CD4-positive, alpha-beta T cell treated with Interleukin-12 subunit alpha and Interleukin-12 subunit beta, for 1 hour (primary cell): ENCODE measurements around the gene ELOA.

Experiments used
- DNase-seq: peaks from one replicate; pipeline ENCODE4 v3.0.0-alpha.2; 2020

The ELOA gene

GRCh38 chr1:23803674-23804073 lies 60.4 kb downstream of the ELOA start:
- no peak for DNase-seq

DNA sequence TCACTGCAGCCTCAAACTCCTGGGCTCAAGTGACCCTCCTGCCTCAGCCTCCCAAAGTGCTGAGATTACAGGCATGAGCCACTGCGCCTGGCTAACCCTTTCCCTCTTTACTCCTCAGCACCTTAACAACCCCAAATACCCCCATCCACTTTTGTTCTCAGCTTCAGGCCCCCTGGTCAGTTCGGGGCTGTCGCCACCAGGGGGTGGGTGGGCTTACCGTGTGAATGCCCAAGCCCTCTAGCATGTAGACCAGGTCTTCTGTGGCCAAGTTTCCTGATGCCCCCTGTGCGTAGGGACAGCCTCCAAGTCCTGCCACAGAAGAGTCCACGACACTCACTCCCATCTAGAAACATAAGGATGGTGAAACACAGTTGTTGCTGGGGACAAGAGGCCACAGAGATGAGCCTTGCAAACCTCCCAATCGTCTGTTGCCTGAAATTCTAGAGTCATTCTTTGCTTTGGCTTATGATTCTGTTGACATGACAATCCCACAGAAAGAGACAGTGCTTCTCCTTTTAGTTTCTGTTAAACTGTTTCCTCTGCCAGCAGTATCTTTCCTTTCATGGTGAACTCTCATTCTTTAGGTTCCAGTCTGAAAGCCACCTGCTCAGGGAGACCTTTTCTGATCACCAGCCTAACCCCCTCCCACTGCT lies 61.0 kb downstream of the ELOA start:
- no peak for DNase-seq

DNA sequence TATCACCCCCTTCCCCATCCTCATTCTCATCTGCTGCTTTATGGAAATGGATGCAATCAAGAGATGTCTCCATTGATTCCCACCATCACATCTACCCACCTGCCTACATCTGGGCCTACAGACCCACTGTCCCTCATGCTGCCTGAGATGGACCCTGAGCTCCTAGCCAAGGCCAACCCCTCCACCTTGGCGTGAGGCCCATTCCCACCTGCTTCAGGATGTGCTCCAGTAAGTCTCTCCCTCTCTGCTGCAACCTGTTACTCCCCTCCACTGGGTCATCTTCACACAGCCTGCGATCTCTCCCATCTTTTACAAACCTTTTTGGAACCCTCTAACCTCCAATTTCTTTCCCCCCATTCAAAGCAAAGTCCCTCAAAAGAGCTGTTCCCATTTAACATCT lies 61.8 kb downstream of the ELOA start:
- no peak for DNase-seq

DNA sequence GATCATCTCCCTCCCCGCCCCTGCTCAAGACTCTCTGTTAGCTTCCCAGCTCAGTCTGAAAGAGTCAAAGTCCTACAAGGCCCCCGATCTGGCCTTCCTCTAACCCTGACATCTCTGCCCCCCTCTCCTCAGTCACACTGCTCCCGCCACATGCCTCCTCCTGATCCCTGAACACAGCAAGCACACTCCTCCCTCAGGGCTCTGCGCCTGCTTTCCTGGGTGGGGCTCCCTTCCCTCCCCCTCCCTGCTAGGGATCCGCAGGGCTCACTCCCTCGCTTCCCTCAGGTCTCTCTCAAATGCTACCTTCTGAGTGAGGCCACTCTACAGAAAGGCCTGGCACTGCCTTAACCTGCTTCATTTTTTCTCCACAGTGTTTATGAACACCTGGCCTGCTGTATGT lies 63.0 kb downstream of the ELOA start:
- DNase-seq: no peak

- DNase-seq: no peak
Measured at GRCh38 chr1:23807453-23807852, 64.2 kb downstream of the ELOA start.

GRCh38 chr1:23809751-23810171 lies 66.5 kb downstream of the ELOA start:
- DNase-seq: peak; percentile 87

- DNase-seq: peak; percentile 71
Measured at GRCh38 chr1:23810818-23811540, 67.7 kb downstream of the ELOA start.
